CD4-positive, alpha-beta T cell treated with Interleukin-2 at 100 ng/mL for 4 hours (primary cell): Measurements from ENCODE around the gene PHF21A.
"Not testable (repeated sequence)": the region's sequence is repeated elsewhere in the genome, so short reads cannot be mapped to it uniquely, and the experiment has no call there.

Experiments
- DNase-seq: peaks from one replicate; pipeline ENCODE4 v3.0.0-alpha.2; 2020; ENCODE audit warnings: low spot score

The PHF21A gene

GRCh38 chr11:46034041-46034440 lies 87.2 kb downstream of the PHF21A start:
- no peak for DNase-seq

- DNase-seq = no peak
Observed at GRCh38 chr11:46026606-46027293, 94.5 kb downstream of the PHF21A start.

- DNase-seq = no peak
Observed at GRCh38 chr11:46020084-46020599, 101.1 kb downstream of the PHF21A start.

- DNase-seq = no peak
Observed at GRCh38 chr11:46018651-46019050, 102.6 kb downstream of the PHF21A start.

GRCh38 chr11:46017341-46017740 lies 103.9 kb downstream of the PHF21A start:
- no peak for DNase-seq

- DNase-seq = no peak
Observed at GRCh38 chr11:46015941-46016340, 105.3 kb downstream of the PHF21A start.

- DNase-seq = not testable (repeated sequence)
Observed at GRCh38 chr11:46014168-46014567, 107.1 kb downstream of the PHF21A start.

GRCh38 chr11:46012185-46012584 lies 109.1 kb downstream of the PHF21A start:
- DNase-seq = no peak

- DNase-seq = no peak
Observed at GRCh38 chr11:46010100-46010499, 111.2 kb downstream of the PHF21A start.

- no peak for DNase-seq
Observed at GRCh38 chr11:46009647-46010046, 111.6 kb downstream of the PHF21A start.

- DNase-seq = peak; percentile 70
Observed at GRCh38 chr11:46006418-46007070, 114.7 kb downstream of the PHF21A start.

GRCh38 chr11:46003572-46003971 lies 117.7 kb downstream of the PHF21A start:
- no peak for DNase-seq

- no peak for DNase-seq
Observed at GRCh38 chr11:46002189-46002588, 119.1 kb downstream of the PHF21A start.

- DNase-seq = no peak
Observed at GRCh38 chr11:46001448-46001914, 119.8 kb downstream of the PHF21A start.

- no peak for DNase-seq
Observed at GRCh38 chr11:45997599-45997998, 123.7 kb downstream of the PHF21A start.

GRCh38 chr11:45995342-45995734 lies 125.9 kb downstream of the PHF21A start:
- no peak for DNase-seq

- DNase-seq = no peak
Observed at GRCh38 chr11:45994371-45995341, 126.6 kb downstream of the PHF21A start.

- no peak for DNase-seq
Observed at GRCh38 chr11:45993531-45994001, 127.7 kb downstream of the PHF21A start.

GRCh38 chr11:45988921-45989320 lies 132.3 kb downstream of the PHF21A start:
- no peak for DNase-seq

GRCh38 chr11:45985212-45985611 lies 136.0 kb downstream of the PHF21A start:
- no peak for DNase-seq

GRCh38 chr11:45984192-45984591 lies 137.1 kb downstream of the PHF21A start:
- DNase-seq = no peak

- DNase-seq = no peak
Observed at GRCh38 chr11:45983471-45983845, 137.8 kb downstream of the PHF21A start.
